Measurements from ENCODE around the gene LGALS3BP.

Gene LGALS3BP

DNA sequence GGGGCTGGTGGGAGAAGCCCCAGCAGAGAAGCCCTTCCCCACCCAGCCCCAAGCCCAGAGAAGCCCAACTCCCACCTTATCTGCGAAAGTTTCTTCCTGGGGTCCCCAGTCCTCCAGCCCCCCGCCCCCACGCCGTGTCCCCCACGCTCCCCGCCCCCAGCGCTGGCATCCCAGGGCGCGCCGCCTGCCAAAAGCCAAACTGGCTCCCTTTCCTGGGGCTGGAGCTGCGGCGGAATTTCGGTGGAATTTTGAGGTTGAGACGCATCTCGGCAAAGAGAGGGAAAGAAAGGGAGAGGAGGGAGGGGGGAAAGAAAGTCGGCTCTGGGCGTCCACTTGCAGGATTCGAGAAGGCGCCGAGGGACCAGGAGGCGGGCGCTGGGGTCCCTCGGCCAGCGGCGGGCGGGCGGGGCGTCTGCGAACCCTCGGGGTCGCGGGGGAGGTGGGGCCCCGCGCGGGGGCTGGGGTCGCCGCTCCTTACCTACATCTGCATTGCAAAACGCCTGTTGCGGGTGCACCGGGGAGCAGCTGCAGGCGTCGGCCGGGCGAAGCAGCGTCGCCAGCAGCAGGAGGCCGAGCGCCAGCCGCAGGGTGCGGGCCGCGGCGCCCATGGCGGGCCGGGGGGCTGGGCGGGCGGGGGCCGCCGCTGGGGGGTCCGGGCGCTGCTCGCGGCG lies 55.1 kb downstream of the LGALS3BP start:
- DNase-seq (ENCODE audit: insufficient read length, low spot score) (peak; percentile 52), FAIRE-seq (no peak)
- no peak for TF ChIP-seq TAF1 (IDR thresholded peaks at IDR 0.05; ENCODE audit: low read depth, low read length)
- no peak for TF ChIP-seq POU2F2 (IDR thresholded peaks at IDR 0.05; ENCODE audit: low read depth, low read length)
- no peak for TF ChIP-seq PAX5 (IDR thresholded peaks at IDR 0.05; ENCODE audit: insufficient read depth, low read length, severe bottlenecking)
- no peak for TF ChIP-seq POLR2A (IDR thresholded peaks at IDR 0.05; ENCODE audit: low read depth, low read length)
- no peak for TF ChIP-seq SPI1 (IDR thresholded peaks at IDR 0.05; ENCODE audit: low read depth, low read length)
- no peak for TF ChIP-seq POLR2AphosphoS5 (IDR thresholded peaks at IDR 0.05; ENCODE audit: low read depth, low read length)

DNA sequence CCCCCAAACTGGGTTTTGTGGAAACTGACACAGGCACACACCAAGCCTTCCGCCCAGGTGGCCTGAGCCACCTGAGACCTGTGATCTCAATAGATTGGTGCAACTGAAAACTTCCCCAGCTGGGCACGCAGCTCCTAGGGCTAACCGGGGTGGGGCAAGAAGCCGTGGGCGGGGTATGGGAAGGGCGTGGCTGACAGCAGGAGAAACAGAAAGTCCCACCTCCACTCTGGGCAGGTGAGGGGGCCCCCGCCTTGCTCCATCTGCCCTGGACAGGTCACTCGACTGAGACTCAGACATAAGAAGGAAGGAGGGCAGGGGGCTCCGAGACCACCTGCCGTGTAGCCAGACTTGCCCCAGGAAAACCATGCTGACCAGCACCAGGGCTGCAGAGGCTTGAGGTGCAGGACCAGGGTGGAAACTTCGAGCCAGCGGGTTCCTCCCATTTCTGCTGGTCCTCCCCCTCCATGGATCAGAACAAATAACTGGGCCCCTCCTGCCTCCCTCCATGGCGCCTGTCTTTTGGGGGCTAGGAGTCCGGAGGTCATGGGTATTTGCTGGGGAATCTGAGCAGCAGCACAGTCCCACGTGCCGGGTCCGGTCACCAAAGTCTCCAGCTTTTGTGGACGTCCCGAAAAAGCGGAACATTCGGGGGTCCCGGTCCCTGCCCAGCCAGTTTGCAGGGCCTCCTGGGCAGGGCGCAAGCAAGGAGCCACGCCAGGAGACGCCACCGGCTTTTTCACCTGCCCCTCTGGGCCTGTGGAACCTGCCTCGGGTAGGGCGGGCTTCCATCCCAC lies 55.9 kb downstream of the LGALS3BP start:
- FAIRE-seq = peak; percentile 78
- peak; percentile 78 for DNase-seq (ENCODE audit: insufficient read length, low spot score)
- TF ChIP-seq PAX5 (IDR thresholded peaks at IDR 0.05; ENCODE audit: insufficient read depth, low read length, severe bottlenecking) (no peak), POU2F2 (IDR thresholded peaks at IDR 0.05; ENCODE audit: low read depth, low read length) (no peak), POLR2AphosphoS5 (IDR thresholded peaks at IDR 0.05; ENCODE audit: low read depth, low read length) (no peak), SPI1 (IDR thresholded peaks at IDR 0.05; ENCODE audit: low read depth, low read length) (no peak), TAF1 (IDR thresholded peaks at IDR 0.05; ENCODE audit: low read depth, low read length) (no peak), POLR2A (IDR thresholded peaks at IDR 0.05; ENCODE audit: low read depth, low read length) (no peak)

DNA sequence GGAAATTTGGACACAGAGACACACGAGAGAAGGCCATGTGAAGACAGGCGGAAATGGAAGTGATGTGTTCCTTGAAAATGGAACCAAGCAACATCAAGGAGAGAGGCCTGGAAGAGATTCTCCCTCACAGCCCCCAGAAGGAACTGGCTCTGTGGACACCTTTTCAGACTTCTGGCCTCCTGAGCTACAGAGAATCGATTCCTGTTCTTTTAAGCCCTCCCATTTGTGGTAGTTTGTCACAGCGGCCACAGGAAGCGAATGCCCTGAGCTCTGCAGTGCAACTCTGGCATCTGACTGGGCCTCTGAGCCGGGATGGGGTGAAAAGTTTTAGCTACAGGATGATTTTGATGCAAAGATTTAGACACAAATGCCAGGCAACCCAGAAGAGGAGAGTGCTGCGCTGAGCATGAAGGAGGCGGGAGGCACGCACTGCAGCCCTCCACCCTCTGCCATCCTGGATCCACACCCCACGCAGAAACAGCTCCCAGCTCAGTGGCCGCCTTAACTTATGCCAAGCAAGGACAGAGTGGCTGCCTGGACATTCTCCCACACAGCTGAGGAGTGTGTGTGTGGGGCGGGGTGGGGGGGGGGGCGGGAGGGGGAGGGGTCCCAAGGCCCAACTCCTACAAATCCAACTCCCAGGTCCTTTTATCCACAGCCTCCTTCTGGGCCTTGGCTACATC lies 56.8 kb downstream of the LGALS3BP start:
- TF ChIP-seq POLR2A (IDR thresholded peaks at IDR 0.05; ENCODE audit: low read depth, low read length) (no peak), POU2F2 (IDR thresholded peaks at IDR 0.05; ENCODE audit: low read depth, low read length) (no peak)
- DNase-seq (ENCODE audit: insufficient read length, low spot score) (no peak), FAIRE-seq (no peak)

DNA sequence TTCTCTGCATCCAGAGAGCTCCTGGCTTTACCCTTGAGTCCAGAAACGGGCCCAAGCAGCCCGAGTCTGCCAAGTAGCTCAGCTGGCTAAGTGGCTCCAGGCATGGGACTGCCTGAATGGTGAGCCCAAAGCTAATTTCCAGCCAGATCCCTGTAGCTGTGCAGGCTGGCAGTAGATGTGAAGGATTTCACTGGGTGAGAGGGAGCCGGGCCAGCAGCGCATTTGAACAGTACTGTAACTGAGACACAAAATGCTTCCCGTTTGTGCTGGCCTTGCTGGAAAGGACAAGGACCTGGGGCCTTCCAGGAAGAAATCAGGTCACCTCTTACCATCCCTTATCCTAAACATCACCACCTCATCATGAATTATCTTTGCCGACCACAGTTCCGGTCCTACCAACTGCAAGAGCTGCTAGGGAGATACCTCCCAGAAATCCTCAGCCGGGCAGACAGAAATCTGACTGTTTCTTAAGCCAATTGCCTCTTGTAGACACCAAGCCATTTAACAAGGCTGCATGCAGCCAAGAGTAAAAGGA lies 58.2 kb downstream of the LGALS3BP start:
- DNase-seq (ENCODE audit: insufficient read length, low spot score) (no peak), FAIRE-seq (no peak)
- TF ChIP-seq POU2F2 (IDR thresholded peaks at IDR 0.05; ENCODE audit: low read depth, low read length) (no peak), POLR2AphosphoS5 (IDR thresholded peaks at IDR 0.05; ENCODE audit: low read depth, low read length) (no peak), TAF1 (IDR thresholded peaks at IDR 0.05; ENCODE audit: low read depth, low read length) (no peak), SPI1 (IDR thresholded peaks at IDR 0.05; ENCODE audit: low read depth, low read length) (no peak), POLR2A (IDR thresholded peaks at IDR 0.05; ENCODE audit: low read depth, low read length) (no peak)

All from GM12891 (cell line).